Daoy (cell line): ENCODE results near the gene PIGM. TPM values are rescaled to one million over a fixed set of nuclear protein-coding genes. Genes with fewer than 3 reads are reported as not detected.

Experiments
- DNase-seq: peaks from one replicate; pipeline ENCODE4 v3.0.0-alpha.2; 2015; ENCODE audit warnings: low read depth
- total RNA-seq: library from RNA; depleted of rRNA; stranded (reverse); fragments of >200 nt; shearing (Covaris generic); gene quantifications from 2 replicates; pipeline ENCODE4 v1.2.3, GENCODE V29; 2014

The PIGM gene
- total RNA-seq, 1 experiment from 2014 or later = 5.3 TPM

DNA sequence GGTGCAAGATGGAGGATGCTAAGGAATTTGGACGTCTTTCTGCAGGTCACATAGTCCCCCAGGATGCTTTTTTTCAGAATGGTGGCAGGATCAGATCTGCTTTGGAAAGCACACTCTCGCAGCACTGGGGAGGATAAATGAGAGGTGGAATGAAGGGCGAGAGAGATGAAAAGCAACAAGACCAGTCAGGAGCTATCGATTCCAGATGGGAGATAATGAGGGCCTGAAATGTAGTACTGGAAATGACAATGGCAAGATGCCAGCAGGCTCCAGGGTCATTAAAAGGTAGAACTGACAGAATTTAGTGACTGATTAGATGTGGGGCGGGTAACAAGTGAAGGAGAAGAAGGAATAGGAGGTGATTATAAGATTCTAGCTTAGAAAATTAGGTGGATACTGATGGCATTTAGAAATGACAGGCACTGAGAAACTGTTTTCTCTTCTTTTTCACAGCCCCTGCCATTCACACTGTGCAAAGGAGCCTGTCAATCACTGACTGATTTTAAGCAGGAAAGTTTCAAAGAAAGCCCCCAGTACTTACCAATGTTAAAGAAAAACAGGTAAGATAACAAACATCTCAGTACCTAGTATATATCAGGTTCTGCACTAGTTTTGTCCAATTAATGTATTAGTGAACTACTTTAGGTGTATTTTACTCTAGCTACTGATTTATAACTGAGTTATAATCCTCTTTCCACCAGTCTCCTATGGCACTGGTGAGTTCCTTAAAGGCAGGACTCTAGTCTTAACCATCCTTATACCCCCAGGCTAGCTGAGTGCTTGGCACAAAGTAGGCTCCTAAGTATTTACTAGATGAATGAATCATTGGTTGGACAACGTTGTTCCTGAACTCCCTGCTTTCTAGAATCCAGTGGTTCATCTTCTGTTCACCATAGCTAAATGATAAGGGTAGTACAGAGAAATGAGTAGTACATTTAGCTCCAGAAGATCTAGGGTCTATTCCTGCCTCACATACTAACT, 9.2 kb downstream of the PIGM start:
- peak; percentile 14 for DNase-seq

- no peak for DNase-seq
Measured at GRCh38 chr1:160021376-160022074, 10.3 kb downstream of the PIGM start.

DNA sequence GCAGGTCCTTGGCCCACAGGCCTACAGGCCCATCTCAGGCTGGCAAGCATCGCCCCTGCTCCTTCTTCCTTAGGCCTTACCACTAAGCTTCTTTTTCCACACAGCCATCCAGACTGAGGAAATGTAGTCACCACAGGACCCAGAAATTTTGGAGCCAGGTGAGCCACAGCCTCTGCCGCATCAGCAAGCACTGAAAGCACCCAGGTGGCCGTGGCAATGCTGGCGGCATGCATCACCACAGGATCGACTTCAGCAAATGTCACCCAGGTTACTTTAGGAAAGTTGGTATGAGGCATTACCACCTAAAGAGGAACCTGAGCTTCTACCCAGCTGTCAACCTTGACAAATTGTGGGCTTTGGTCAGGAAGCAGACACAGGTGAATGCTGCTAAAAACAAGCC, 11.6 kb downstream of the PIGM start:
- DNase-seq = no peak

GRCh38 chr1:160018900-160019299, 12.9 kb downstream of the PIGM start:
- peak; percentile 51 for DNase-seq

DNA sequence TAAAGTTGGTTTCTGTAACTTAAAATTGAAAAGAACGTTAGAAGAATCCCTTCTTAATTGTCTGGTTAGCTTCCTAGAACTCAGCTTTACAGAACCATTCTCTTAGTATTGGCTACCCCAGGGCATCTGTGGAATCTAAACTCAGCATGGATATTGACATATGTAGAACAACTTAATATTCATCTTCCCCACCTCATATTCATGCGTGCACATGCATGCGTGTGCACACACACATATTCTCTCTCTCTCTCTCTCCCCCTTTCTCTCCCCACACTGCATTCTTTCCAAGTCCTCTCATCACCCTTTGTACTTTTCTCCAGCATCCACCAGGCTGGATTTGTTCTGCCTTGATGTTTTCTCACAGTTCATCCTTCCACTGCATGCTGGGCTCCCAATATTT, 13.4 kb downstream of the PIGM start:
- no peak for DNase-seq

GRCh38 chr1:160017592-160017991, 14.2 kb downstream of the PIGM start:
- no peak for DNase-seq

GRCh38 chr1:160011781-160012180, 20.0 kb downstream of the PIGM start:
- DNase-seq = no peak

DNA sequence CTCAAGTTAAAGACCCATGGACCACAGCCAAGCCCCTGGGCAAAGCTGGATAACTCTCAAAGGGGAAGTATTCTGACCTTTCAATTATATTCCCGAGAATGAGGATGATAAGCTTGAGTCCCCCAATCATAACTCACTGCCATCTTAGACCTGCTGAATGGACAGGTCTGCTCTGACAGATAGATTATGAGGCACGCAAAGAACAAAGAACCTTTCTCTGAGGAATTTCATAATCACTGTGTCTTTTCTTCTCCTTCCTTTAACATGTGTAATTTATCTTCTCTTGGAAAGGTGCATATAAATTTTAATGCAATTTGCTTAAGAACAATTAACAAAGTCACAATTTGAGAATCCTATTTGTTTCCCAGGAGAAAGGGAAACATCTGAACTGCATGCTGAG, 22.0 kb downstream of the PIGM start:
- no peak for DNase-seq

DNA sequence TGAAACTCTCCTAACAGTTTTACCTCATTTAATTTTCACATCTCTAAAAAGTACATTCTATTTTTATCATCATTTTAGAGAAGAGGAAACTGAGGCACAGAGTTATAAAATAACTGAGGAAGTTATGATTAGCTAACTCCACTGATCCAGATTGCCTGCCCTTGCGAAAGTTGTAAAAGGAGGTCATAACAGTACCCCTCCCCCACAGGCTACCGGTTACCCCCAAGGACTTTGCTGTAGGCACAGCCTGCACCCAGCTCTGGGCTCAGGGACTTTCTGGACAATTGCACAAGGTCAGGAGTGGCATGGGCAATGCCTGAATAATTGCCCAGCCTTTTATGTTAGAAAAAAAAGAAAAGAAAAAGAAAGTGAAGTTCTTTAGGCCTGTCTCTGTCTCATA, 22.7 kb downstream of the PIGM start:
- DNase-seq = no peak

DNA sequence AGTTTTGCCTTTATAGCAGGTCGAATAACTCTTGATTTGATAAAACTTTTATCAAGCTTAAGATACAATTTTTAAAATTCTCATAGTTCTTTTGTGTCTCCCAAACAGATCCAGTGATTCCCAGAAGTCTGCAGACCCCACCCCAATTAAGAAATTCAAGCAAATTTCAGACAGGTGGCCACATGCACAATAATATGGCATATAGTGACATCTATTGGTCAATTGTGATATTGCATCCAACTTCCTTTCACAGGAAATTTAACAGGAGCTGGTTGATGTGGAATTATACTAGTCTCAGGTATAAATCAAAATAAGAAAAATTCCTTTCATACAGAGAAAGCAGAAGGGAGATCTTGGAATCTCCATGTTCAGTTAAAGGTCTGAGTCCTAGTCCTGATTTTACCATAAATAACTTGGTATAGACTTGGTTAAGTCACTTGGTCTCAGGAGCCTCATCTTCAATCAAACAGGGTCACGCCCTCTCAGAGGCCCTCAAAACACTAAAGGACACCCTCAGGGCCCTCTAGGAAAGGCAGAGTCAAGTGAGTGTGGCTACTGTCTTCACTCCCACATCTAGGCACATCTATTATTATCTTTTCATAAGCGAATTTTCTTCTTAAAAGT, 24.1 kb downstream of the PIGM start:
- peak; percentile 23 for DNase-seq

GRCh38 chr1:160006312-160006940, 25.4 kb downstream of the PIGM start:
- DNase-seq = peak; percentile 78

DNA sequence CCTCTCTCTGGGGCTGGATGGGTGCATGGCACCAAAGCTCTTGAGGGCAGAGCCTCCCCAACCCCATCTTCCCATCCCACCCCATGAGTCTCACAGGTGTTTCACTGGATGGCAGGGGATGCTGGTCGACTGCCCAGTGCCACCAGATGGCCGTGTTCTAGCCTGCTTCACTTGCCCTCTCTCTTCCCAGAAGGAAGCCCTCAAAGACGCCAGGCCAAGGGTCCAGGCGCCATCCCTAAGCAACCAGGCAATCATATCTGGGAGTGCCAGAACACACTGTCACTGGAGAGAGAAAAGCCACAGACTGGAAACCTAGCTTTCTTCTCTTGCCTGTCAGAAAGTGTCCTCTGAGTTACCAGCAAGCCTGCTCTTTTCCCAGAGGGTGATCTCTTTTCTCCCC, 26.7 kb downstream of the PIGM start:
- no peak for DNase-seq

DNA sequence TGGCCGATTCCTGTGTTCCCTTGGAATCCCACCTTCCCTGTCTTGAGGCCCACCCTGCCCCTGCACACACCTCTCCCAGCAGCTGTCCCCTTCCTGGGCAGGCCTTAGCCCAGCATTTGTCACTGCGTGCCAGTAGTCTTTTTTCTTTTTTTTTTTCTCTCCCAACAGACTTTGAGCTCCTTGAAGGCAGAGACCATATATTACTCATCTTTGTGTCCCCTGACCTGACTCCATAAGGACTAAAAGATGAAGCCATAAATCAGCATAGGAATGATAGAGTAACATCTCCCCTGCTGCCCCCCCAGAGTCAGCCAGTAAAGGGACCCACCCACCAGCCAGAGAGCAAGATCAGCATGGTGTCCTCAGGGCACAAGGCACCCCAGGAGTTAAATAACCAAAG, 27.4 kb downstream of the PIGM start:
- DNase-seq = no peak

- DNase-seq = no peak
Measured at GRCh38 chr1:160004001-160004400, 27.8 kb downstream of the PIGM start.

GRCh38 chr1:160001440-160001839, 30.4 kb downstream of the PIGM start:
- no peak for DNase-seq

GRCh38 chr1:159999204-159999603, 32.6 kb downstream of the PIGM start:
- DNase-seq = peak; percentile 15

DNA sequence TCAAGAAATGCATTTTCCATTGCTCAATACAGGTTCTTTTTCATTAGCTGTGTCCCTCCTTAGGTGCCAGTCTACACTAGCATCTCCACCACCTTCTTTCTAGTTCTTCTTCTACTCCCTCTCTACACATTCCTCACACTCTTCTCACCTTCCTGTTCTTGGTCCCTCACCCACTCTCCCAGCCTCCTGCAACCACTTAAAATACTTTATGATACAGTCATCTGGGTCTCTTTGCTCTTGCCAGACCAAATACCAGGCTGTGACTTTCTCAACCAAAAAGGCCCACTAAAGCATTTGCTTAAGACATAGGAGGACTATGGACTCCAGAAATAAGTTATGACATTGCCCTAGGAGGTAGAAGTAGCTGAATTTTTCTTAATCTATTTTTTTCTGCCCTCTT, 35.1 kb downstream of the PIGM start:
- peak; percentile 84 for DNase-seq

DNA sequence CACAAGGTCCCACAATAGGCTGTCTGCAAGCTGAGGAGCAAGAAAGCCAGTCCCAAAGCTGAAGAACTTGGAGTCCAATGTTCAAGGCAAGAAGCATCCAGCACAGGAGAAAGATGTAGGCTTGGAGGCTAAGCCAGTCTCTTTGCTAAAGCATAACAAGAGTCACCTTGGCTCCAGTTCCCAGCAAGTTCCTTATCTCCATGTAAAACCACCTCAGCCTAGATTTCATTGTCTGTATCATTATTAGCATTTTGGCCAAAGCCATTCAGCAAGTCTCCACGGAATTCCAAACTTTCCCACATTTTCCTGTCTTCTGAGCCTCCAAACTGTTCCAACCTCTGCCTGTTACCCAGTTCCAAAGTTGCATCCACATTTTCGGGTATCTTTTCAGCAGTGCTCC, 36.9 kb downstream of the PIGM start:
- no peak for DNase-seq

GRCh38 chr1:159993911-159994310, 37.9 kb downstream of the PIGM start:
- no peak for DNase-seq

- no peak for DNase-seq
Measured at GRCh38 chr1:159992161-159992560, 39.6 kb downstream of the PIGM start.

DNA sequence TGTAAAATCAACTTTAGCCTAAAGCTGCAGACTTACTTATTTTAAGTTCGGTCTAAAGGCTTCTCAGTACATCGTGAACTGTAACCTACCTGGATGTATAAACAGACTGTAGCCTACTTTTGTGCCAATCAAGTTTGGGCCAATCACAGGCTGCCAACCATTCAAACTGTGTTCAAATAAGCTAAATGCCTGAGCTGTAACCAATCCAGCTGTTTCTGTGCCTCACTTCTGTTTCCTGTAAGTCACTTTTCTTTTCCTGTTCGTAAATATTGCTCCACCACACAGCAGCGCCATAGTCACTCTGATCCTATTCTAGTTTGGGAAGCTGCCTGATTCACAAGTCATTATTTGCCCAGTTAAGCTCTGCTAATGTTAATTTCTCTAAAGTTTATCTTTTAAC, 40.3 kb downstream of the PIGM start:
- DNase-seq = no peak

GRCh38 chr1:159990005-159990404, 41.8 kb downstream of the PIGM start:
- DNase-seq = no peak
